A549 treated with DMSO at 1 μM for 4 hours (cell line): ENCODE data around the gene NXPE1. TPM values are rescaled to one million over a fixed set of nuclear protein-coding genes. Genes with fewer than 3 reads are reported as not detected.

Experiments
- total RNA-seq: library from RNA; stranded (reverse); fragments of 200-300 nt; extraction: Qiagen RNA extraction; gene quantifications from 5 replicates; pipeline ENCODE4 v1.2.3, GENCODE V29; 2022; ENCODE audit warnings: low read depth

NXPE1 gene
- total RNA-seq, result not detected in 5 replicates

DNA sequence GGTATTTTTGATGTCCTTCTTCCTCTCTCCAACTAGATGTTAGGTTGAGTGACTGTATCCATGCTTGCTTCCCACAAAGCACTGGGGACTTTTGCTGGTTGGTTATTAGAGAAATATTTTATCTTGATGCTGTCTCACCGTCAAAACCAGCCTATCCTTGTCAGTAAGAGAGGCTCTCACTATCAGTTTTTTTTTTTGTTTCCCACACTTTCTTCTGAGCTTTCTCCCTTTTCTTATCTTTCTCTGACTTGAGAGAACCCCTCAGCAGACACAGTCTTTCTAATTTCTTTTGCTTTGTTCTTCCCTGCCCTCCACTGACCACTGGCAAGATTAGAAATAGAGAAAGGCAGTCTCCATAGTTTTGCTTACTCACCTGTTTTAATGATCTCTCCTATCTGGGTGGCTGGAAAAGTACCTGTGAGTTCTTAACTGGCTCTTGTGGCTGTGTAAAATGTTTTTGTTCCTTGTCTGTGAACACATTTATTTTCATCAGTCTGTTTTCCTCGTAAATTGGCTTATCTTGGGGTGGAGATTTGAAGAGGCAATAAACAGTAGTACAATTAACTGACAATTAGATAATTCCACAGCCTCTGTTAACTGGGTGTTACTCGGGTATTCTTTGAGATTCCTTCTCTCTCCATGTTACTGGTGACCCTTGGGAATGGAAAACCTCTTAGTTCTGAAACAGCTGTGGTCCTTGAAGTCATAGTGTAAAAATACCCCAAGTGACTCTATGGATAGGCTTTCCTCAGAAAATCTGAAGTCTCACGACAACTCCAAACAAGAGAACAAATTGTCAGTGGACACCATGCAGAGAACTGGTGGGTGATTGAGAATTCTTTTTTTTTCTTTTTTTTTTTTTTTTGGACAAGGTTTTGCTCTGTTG is at the start of gene NXPE1:
TSS of gene NXPE1 (minus strand) at position 457 of the 886 bp plus-strand sequence. CDS start 8,680 bp downstream, outside the sequence.

DNA sequence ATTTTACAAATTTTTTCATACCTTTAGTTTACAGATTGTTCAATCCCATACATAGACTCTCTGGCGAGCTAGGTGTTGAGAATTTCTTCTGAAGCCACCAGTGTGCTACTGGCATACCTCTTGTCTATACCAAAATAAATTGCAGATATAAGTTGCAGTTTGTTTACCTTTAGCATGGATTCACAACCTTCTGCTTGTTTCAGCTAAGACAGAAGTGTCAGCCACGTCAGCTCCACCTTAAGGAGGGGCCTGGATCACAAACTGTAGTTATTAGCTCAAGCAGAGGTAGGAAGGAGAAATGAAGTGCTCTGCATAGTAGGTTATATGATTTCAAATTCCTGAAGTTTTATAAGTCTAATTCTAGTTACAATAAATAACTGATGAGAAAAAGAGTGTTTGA is 35.9 kb upstream of the NXPE1 start, which contains the start of gene NXPE4:
TSS of gene NXPE4 (minus strand) at position 216 of the 400 bp plus-strand sequence. CDS start 1,027 bp downstream, outside the sequence.

Other genes starting within 250 kb of the NXPE1 start
- gene C11orf71, start 159.4 kb downstream of the NXPE1 start, total RNA-seq, result 3.5 to 5.3 TPM (median 4.0 TPM) in 5 replicates
- gene RBM7, start 159.2 kb downstream of the NXPE1 start, total RNA-seq, result 22.8 to 29.9 TPM (median 26.6 TPM) in 5 replicates
- gene REXO2, start 120.4 kb downstream of the NXPE1 start, total RNA-seq, result 92.0 to 99.1 TPM (median 97.8 TPM) in 5 replicates
- gene NXPE4, start 35.9 kb upstream of the NXPE1 start, total RNA-seq, result not detected in 5 replicates
- not detected in 5 replicates for gene NXPE2, start 118.6 kb upstream of the NXPE1 start, total RNA-seq